NCI-H1105 (cell line): ENCODE data around the gene DOLK.

ENCODE experiments used
- DNase-seq: peaks from one replicate; lab custom pipeline; 2025; lab: John Stamatoyannopoulos, UW

Gene DOLK

DNA sequence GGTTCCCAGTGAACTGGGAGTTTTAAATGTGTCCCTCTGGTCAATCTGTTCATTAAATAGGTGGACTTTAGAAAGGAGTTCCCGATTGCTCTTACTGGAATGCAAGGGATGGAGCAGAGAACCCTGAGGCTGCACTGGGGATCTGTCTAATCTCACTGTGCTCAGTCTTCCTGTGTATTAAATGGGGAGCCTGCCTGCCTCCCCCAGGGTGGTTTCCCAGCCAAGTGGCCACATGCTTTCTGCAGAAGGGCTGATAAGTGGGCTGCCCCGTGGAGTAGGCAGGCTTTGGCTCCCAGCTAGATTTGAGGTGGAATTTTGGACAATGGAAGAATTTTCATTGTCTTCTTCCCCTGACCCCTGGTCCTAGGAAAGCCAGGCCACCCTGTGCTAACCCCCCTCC lies 40.7 kb downstream of the DOLK start:
- no peak for DNase-seq

DNA sequence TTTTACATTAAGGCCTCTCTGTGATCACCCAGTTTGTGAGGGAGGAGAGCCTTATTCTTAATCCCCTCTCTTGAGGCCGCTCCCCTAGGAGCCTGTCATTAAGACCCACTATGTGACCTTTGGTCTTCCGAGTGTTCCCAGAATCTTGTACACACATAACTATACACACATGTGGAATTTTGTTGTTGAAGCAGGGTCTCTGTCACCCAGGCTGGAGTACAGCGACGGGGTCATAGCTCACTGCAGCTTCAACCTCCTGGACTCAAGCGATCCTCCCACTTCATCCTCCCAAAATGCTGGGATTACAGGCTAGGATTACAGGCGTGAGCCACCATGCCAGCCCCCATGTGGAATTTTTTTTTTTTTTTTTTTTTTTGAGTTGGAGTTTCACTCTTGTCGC lies 41.4 kb downstream of the DOLK start:
- no peak for DNase-seq

DNA sequence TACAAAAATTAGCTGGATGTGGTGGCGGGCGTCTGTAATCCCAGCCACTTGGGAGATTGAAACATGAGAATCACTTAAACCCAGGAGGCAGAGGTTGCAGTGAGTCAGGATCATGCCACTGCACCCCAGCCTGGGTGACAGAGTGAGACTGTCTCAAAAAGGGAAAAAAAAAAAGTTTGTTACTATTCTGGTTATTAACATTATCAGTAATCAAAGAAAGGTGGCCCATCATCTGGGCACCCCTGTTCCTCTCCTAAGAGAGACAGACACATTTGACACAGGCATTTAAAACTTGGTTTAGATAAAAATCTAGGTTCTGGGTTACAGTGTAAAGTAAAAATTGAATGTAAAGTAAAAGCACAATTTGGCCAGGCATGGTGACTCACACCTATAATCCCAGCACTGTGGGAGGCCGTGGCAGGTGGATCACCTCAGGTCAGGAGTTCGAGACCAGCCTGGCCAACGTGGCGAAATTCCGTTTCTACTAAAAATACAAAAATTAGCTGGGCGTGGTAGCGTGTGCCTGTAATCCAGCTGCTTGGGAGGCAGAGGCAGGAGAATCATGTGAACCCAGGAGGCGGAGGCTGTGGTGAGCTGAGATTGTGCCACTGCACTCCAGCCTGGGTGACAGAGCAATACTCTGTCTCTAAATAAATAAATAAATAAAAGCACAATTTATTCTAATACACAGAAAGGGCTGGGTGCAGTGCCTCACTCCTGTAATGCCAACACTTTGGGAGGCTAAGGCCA lies 43.4 kb downstream of the DOLK start:
- no peak for DNase-seq

DNA sequence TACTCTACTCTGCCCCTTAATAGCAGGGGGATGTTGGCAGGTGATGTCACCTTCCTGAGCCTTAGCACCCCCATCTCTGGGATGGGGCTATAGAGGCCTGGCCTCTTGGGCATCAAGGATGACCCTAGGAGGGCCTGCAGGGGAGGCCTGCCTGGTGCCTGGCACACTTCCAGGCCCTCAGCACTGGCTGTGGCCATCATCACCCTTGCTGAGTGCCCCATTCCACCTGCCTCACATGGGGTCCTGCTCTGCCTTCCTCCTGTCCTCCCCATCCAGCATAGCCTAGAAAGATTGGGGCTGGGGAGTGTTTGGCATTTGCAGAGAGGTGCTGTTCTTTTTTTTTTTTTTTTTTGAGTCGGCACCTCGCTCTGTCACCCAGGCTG lies 44.3 kb downstream of the DOLK start:
- no peak for DNase-seq

DNA sequence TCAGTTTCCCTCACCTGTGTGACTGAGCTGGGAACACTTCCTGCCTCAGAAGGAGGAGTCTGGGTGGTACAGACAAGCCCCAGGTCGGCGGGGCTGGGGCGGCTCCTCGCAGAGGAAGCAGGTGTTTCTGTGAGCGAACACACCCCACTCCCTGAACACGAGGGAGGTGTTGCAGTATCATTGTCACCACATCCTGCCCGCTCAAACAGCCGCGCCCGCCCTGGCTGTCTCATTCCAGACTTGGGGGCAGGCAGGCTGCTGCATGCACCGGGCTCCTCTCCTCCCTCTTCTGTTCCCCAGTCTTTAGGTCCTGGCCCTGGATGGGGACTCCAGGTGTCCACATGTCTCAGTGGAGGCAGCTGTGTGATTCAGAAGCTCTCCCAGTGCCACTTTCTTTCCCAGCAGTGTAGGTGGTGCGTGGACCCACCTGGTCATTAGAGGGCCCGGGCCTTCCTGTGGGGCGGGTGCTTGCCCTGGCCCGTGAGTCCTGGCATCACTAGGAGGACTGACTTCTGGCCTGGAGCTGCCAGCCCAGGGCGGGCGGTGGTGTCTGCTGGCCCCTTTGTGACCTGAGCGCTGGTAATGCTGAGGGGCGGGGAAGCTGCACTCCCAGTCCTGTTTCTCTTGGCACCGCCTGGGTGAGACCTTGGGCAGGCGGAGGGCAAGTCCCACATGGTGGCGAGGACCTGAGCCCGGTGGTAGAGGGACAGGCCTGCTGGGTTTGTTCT lies 44.9 kb downstream of the DOLK start:
- DNase-seq: no peak

DNA sequence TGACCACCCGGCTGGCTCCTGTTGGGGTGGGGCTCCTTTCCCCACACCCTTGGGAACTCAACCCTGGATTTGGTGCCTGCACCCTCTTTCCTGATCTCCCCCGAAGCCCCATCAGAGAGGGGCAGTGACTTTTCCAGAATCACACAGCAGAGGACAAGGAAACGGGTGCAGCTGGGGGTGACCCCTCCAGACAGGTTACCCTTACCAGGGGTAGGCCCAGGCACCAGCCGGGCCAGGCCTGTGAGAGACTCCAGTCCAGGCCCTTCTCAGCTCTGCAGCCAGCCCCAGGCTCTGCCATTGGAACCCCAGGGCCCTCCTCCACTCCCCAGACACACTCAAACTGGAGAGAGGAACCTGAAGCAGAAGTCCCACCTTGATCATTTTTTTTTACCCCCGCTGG lies 45.6 kb downstream of the DOLK start:
- no peak for DNase-seq

DNA sequence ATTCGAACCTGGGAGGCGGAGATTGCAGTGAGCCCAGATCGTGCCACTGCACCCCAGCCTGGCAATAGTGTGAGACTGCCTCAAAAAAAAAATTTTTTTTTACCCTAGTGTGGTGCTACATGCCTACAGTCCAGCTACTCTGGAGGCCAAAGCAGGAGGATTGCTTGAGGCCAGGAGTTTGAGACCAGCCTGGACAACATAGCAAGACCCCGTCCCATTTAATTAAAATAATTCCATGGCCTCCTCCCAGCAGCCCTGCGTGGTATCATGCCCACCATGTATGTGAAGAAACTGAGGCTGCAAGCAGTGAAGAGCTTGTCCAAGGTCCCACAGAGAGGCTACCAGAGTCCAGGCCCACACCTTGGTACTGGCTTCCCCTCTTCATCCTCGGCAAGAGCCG lies 46.0 kb downstream of the DOLK start:
- no peak for DNase-seq

DNA sequence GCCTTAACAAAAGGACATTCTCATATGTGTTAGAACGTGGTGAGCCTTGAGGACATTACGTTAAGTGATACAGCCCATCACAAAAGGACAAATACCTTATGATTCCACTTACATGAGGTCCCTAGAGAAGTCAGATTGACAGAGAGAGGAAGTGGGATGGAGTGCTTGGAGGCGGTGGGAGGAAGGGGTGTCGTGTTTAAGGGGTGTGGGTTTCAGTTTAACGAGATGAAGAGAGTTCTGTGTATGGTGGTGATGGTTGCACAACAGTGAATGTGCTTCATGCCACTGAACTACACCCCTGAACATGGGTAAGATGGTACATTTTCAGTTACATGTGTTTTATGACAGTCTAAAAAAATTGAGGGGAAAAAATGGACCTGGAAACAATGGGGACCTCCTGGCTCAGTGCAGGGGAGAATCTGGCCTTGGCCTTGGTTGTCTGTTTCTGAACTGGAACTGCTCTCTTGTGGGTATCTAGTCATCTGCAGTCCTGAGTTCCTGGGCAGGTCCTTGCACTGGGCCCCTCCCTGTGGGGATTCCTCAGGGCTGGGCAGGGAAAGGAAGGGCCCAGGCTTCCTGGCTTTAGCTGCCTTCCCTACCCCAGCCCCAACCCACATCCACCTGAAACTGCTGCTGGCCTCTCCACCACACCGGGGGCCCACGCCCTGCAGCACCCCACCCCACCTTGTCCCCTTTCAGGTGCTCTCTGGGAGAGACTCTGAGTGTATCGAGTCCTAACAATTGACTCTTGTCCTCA lies 47.7 kb downstream of the DOLK start:
- DNase-seq: no peak

DNA sequence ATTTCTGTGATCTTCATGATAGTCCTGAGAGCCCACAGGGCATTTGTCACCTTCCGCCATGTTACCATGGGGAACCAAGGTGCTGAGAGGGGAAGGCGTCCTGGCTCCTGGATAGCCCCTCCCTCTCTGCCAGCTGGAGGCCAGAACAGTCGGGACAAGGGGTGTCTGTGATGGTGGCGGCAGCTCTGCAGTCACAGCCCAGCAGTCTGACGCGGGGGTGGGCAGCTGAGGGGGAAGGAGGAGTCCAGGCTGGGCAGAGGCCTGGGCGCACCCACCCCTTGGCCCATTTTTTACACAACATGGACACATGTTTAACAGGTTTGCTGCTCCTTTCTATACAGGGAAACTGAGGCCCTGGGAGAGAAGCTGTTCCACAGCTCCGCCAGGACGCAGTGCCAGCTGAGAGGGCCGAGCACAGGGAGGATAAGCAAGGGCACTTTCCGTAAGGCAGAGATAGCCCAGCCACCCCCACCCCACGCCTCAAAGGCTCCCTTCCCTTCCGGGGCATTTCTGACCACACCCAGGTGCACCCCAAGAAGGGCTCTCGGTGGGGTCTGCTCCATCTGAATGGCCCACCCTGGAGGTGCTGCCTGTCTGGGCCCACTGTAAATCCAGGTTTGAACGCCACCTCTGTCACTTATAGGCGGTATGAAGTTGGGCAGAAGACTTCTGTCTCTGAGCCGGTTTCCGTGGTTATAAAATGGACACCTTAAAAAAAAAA lies 48.4 kb downstream of the DOLK start:
- DNase-seq: no peak

DNA sequence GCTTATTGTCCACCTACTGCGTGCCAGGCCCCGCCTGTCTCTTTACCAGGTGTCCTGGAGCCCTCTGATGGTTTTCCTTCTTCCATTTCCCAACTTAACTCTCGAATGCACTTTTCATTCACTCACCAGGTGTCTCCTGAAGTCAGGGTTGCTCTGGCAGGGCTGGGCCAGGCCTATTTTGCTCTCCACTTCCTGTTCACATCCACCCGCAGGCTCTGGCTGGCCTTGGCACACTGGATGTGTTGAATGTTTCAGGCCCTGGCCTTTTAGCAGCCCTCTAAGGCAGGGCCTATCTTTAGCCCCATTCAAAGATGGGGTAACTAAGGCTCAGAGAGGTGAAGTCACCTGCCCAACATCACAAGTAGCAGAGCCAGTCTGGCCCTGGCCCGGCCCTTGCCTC lies 49.0 kb downstream of the DOLK start:
- DNase-seq: no peak

DNA sequence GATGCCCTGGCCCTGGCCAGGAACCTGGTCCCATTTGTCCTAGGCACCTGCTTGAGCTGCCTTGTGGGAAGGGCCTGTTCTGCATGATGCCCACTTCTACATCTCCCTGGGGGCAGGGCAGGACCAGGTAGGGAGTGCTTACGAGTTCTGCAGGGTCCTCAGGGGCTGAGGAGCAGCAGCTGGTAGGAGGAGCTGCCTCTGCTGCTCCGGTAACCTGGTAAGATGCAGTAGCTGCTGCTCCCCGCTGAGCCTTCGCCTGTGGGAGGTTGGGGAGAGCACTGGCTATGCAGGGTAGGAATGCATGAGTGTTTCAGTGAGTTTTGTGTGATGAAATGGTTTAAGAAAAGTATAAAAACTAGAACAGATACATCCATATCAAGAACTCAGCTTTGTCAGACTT lies 51.8 kb downstream of the DOLK start:
- no peak for DNase-seq
